Keratinocyte (primary cell): ENCODE measurements around the gene LAMA2.

Experiments
- CTCF ChIP-seq, 3 experiments: IDR thresholded peaks in 1 of 3; conservative IDR thresholded peaks in 1 of 3; optimal IDR thresholded peaks in 1 of 3; 2 replicates in 2 of 3; 3 replicates in 1 of 3; pipeline versions ENCODE3 to v1.5.1; 2011; ENCODE audit warnings: low read length in 3 of 3, mild to moderate bottlenecking in 3 of 3, moderate library complexity in 2 of 3, control low read depth in 1 of 3, inconsistent platforms in 1 of 3; ENCODE audit not compliant: insufficient read depth in 2 of 3; ENCODE audit errors: extremely low read depth in 1 of 3
- EZH2 ChIP-seq: IDR thresholded peaks from one replicate; pipeline ENCODE4 v1.6.1; 2012; ENCODE audit warnings: inconsistent platforms, mild to moderate bottlenecking, low read length, moderate library complexity

GRCh38 chr6:129507059-129507807, 624.3 kb downstream of the LAMA2 start:
- TF ChIP-seq CTCF (optimal IDR thresholded peaks at IDR 0.05 in 1 of 3, IDR thresholded peaks at IDR 0.05 in 1 of 3, conservative IDR thresholded peaks at IDR 0.05 in 1 of 3; ENCODE audit: extremely low read depth in 1 of 3, insufficient read depth in 2 of 3, low read length in 3 of 3) (no peak), EZH2 (no peak)
